Duodenal mucosa (tissue), 2 donors: Measurements from ENCODE around the gene TNFSF8.
A peak's percentile ranks its signal among the peaks of the same experiment; 100 is the strongest.

Experiments used
- H3K27ac ChIP-seq: one replicate; pipeline ENCODE4 v1.7.0; 2013; ENCODE audit warnings: low read depth, low read length
- H3K27me3 ChIP-seq, 2 donors: one replicate each; pipeline ENCODE4 v1.7.0; 2013; ENCODE audit warnings: low read length in 2 of 2, control low read depth in 1 of 2; ENCODE audit not compliant: insufficient read depth in 2 of 2, control insufficient read depth in 1 of 2
- H3K36me3 ChIP-seq, 2 donors: one replicate each; pipeline ENCODE4 v1.7.0; 2013; ENCODE audit warnings: low read length in 2 of 2, control low read depth in 1 of 2; ENCODE audit not compliant: insufficient read depth in 2 of 2, control insufficient read depth in 1 of 2
- H3K4me1 ChIP-seq, 2 donors: one replicate each; pipeline ENCODE4 v1.7.0; 2013; ENCODE audit warnings: low read length in 2 of 2, control low read depth in 1 of 2; ENCODE audit not compliant: insufficient read depth in 2 of 2, control insufficient read depth in 1 of 2
- H3K4me3 ChIP-seq, 2 donors: one replicate each; pipeline ENCODE4 v1.7.0; 2013; ENCODE audit warnings: low read length in 2 of 2, low read depth in 1 of 2
- H3K9ac ChIP-seq, 2 donors: one replicate each; pipeline ENCODE4 v1.7.0; 2013; ENCODE audit warnings: low read length in 2 of 2, low read depth in 1 of 2
- H3K9me3 ChIP-seq, 2 donors: one replicate each; pipeline ENCODE4 v1.7.0; 2013; ENCODE audit warnings: low read length in 2 of 2, control low read depth in 1 of 2; ENCODE audit not compliant: control insufficient read depth in 1 of 2

Gene TNFSF8

DNA sequence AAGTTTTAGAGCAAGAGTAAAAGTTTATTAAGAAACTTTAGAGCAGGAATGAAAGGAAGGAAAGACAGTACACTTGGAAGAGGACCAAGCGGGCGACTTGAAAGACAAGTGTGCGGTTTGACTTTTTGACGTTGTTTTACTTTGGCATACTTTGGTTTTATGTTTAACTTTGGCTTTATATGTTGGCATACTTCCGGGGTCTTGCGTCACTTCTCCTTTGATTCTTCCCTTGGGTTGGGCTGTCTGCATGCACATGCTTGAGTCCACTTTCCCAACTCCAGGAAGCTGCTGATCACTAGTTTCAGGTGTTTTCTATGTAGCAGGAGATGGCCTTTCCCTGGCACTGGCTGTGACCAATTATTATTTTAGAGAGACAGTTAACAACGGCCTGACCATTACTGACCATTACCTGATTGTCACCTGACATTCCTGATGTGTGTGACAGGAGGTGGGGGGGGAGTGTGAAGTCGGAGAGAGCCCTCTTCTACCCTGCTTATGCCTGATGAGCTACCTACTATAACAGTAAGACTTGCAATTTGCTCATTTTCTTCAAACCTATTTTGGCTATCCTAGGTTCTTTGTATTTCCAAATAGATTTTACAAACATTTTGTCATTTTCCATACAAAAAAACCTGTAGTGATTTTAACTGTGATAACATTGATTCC, 45.5 kb downstream of the TNFSF8 start:
- Histone ChIP-seq H3K4me1 (peaks cover 3 to 9% of the 10 kb centered on the region in 2 donors), H3K27me3 (no peaks in the 10 kb centered on the region), H3K9ac (no peak overlapping the region), H3K27ac (no peak overlapping the region), H3K4me3 (peak overlapping the region; percentile 6 to 25), H3K9me3 (no peaks in the 10 kb centered on the region), H3K36me3 (no peaks in the 10 kb centered on the region)

DNA sequence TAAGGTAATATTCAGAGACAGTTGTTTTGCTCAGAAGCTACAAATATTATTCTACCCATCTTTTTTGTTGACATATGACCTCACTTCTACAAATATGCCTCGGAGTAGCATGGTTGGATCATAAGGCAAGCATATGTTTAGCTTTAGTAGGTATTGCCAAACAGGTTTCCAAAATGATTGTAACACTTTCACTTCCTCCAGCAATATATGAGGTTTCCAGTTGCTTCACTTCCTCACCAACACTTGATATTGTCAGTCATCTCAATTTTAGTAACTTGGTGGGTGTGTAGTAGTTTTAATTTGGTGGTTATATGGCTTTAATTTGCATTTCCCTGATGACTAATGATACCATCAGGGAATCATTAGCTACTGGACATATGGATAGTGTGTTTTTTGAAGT, 46.7 kb downstream of the TNFSF8 start:
- Histone ChIP-seq H3K36me3 (no peaks in the 10 kb centered on the region), H3K27ac (no peak overlapping the region), H3K4me1 (peaks cover 3 to 4% of the 10 kb centered on the region in 2 donors), H3K9me3 (no peaks in the 10 kb centered on the region), H3K9ac (no peak overlapping the region), H3K27me3 (no peaks in the 10 kb centered on the region), H3K4me3 (no peak overlapping the region)

DNA sequence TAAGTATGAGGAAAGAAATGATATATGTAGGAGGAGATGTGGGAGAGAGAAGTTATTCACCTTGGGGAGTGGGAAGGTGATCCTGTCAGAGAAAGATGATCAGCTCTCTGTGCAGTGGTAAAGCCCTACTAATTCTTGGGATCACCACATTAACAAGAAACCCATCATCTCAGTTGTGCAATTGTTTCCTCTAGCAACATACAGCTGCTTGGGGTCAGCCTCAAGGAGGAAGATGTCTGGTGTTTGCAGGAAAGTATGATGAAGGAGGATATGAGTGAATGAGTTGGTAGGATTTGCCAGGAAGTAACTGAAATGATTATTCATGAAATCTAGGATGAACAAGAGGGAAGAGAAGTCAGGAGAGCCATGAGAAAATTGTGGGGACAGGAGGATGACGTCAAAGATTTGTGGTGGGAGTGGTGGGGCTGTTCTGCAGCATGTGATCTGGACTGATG, 50.1 kb downstream of the TNFSF8 start:
- Histone ChIP-seq H3K36me3 (no peaks in the 10 kb centered on the region), H3K4me1 (peaks cover 3 to 4% of the 10 kb centered on the region in 2 donors), H3K9me3 (peaks cover 3 to 12% of the 10 kb centered on the region in 2 donors), H3K27ac (no peak overlapping the region), H3K9ac (no peak overlapping the region), H3K27me3 (no peaks in the 10 kb centered on the region), H3K4me3 (no peak overlapping the region)

DNA sequence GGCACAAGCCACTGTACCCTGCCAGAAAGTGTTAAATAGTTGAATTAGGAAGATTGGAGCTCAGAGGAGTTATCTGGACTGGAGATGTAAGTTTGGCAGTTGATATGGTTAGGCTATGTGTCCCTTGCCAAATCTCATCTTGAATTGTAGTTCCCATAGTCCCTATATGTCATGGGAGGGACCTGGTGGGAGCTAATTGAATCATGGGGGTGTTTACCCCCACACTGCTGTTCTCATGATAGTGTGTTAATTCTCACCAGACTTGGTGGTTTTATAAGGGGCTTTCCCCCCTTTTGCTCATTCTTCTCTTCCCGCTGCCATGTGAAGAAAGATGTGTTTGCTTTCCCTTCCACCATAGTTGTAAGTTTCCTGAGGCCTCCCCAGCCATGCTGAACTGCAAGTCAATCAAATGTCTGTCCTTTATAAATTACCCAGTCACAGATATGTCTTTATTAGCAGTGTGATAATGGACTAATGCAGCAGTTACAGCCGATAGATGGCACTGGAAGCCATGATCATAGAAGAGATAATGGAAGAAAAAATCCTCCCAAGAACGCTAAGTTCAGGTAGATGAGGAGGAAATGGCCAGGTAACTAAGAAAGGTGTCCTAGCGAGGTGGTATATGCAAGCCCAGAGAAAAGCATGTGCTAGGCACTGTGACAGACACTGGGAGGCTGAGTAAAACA, 51.4 kb downstream of the TNFSF8 start:
- Histone ChIP-seq H3K27me3 (no peaks in the 10 kb centered on the region), H3K36me3 (no peaks in the 10 kb centered on the region), H3K27ac (no peak overlapping the region), H3K4me3 (no peak overlapping the region), H3K9me3 (peaks cover 3 to 23% of the 10 kb centered on the region in 2 donors), H3K9ac (no peak overlapping the region), H3K4me1 (no peaks in the 10 kb centered on the region)

DNA sequence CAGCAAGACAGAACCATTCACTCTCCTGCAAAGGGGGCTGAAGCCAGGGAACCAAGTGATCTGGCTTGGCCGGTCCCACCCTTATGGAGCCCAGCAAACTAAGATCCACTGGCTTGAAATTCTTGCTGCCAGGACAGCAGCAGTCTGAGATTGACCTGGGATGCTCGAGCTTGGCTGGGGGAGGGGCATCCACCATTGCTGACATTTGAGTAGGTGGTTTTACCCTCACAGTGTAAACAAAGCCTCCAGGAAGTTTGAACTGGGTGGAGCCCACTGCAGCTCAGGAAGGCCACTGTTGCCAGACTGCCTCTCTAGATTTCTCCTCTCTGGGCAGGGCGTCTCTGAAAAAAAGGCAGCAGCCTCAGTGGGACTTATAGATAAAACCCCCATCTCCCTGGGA, 60.5 kb downstream of the TNFSF8 start:
- Histone ChIP-seq H3K27ac (no peak overlapping the region), H3K4me3 (no peak overlapping the region), H3K27me3 (no peaks in the 10 kb centered on the region), H3K36me3 (no peaks in the 10 kb centered on the region), H3K9ac (no peak overlapping the region), H3K4me1 (no peaks in the 10 kb centered on the region), H3K9me3 (peaks cover 0 to 6% of the 10 kb centered on the region in 2 donors)

DNA sequence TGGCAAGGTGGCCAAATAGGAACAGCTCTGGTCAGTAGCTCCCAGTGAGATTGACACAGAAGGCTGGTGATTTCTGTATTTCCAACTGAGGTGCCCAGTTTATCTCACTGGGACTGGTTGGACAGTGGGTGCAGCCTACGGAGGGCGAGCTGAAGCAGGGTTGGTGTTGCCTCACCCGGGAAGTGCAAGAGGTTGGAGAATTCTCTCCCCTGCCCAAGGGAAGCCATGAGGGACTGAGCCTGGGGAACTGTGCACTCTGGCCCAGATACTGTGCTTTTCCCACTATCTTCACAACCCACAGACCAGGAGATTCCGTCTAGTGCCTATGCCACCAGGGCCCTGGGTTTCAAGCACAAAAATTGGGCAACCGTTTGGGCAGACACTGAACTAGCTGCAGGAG, 61.0 kb downstream of the TNFSF8 start:
- Histone ChIP-seq H3K36me3 (no peaks in the 10 kb centered on the region), H3K27me3 (no peaks in the 10 kb centered on the region), H3K9me3 (peaks cover 0 to 1% of the 10 kb centered on the region in 2 donors), H3K9ac (no peak overlapping the region), H3K4me1 (no peaks in the 10 kb centered on the region), H3K27ac (no peak overlapping the region), H3K4me3 (no peak overlapping the region)

DNA sequence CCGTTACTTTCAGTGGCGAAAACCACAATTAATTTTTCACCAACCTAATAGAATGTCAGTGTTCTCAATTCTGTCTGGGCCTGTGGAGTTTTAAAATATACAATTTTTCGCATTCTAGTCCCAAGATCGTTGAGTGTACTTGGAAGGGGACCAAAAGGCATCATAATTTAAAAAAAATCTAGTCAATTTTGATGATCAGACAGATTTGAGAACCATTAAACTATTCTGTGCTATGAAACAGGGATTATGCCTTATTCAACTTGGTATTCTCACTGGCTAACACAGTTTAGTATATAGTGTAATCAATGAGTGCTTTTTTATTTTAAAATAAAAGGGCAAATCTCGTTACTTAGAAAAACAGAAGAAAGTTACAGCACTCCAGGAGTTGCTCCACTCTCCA, 63.1 kb downstream of the TNFSF8 start:
- Histone ChIP-seq H3K27me3 (no peaks in the 10 kb centered on the region), H3K36me3 (no peaks in the 10 kb centered on the region), H3K9ac (no peak overlapping the region), H3K4me3 (no peak overlapping the region), H3K4me1 (no peaks in the 10 kb centered on the region), H3K9me3 (no peaks in the 10 kb centered on the region), H3K27ac (no peak overlapping the region)

DNA sequence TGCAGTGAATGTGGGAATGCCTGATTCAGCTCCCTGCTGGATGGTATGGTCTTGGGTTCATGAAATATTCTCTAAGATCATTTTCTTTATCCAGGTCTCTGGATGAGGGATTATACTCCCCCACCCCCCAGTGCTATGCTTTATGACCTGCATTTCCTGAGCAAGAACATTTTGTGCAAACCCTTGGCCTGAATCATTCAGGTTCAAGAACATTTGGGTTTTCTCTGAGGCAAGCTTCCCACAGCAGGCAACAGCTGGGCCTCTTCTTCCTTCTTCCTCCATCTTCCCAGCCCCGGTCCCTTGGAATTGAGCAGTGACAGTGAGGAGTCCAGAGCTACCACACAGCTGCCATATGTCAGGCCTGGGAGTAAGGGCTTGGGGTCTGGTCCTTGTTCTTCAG, 65.9 kb downstream of the TNFSF8 start:
- Histone ChIP-seq H3K27me3 (no peaks in the 10 kb centered on the region), H3K36me3 (no peaks in the 10 kb centered on the region), H3K4me3 (no peak overlapping the region), H3K27ac (no peak overlapping the region), H3K9me3 (no peaks in the 10 kb centered on the region), H3K4me1 (no peaks in the 10 kb centered on the region), H3K9ac (no peak overlapping the region)

DNA sequence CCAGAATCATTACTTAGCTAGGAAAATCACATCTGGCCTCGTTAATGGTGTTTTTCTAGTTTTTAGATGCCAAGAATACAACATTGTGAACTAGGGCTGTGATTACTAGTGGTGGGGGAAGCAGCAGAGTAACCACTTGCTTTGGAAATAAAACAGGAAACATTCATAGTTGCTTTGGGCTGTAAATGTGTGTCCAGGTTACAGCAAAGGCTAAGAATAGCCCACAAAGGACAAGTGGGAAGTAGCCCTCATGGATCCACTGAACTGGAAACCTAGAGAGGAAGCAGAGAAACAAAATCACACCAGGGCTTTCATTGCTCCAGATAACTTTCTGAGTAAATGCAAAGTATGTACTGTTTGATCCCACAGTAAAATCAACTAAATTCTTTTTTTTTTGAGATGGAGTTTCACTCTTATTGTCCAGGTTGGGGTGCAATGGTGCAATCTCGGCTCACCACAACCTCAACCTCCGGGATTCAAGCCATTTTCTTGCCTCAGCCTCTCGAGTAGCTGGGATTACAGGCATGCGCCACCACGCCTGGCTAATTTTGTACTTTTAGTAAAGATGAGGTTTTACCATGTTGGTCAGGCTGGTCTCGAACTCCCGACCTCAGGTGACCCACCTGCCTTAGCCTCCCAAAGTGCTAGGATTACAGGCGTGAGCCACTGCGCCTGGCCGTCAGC, 68.3 kb downstream of the TNFSF8 start:
- Histone ChIP-seq H3K27ac (no peak overlapping the region), H3K4me3 (no peak overlapping the region), H3K27me3 (no peaks in the 10 kb centered on the region), H3K36me3 (no peaks in the 10 kb centered on the region), H3K9me3 (no peaks in the 10 kb centered on the region), H3K9ac (no peak overlapping the region), H3K4me1 (no peaks in the 10 kb centered on the region)

DNA sequence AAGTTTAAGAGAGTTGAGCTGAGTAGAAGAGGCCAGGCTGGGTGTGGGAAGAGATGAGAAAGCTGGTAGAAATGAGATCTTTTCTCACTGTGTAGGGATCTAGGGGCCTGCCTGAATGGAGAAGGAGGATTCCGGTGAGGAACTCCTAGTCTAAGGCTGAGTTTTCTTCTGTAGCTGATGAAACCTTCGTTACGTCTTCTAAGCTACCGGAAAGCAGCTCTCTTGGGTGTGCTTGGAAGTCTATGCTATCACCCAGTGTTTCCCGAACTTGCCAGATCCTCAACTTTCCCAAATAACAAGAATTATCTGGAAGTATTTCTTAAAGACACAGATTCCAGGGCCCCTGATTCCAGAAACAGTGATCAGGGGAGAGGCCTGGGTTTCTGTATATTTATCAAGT, 69.1 kb downstream of the TNFSF8 start:
- Histone ChIP-seq H3K9ac (no peak overlapping the region), H3K4me1 (no peaks in the 10 kb centered on the region), H3K9me3 (no peaks in the 10 kb centered on the region), H3K36me3 (no peaks in the 10 kb centered on the region), H3K27ac (no peak overlapping the region), H3K27me3 (no peaks in the 10 kb centered on the region), H3K4me3 (no peak overlapping the region)
